Stimulated activated naive CD4-positive, alpha-beta T cell (primary cell): ENCODE results near the gene PARD3B.

ENCODE experiments used
- DNase-seq, 6 experiments: peaks; one replicate each; lab custom pipeline; 2025; lab: John Stamatoyannopoulos, UW

The PARD3B gene

GRCh38 chr2:205273627-205274026 is 728.4 kb downstream of the PARD3B start:
- DNase-seq = no peak

GRCh38 chr2:205274801-205275200 is 729.5 kb downstream of the PARD3B start:
- DNase-seq = no peak

DNA sequence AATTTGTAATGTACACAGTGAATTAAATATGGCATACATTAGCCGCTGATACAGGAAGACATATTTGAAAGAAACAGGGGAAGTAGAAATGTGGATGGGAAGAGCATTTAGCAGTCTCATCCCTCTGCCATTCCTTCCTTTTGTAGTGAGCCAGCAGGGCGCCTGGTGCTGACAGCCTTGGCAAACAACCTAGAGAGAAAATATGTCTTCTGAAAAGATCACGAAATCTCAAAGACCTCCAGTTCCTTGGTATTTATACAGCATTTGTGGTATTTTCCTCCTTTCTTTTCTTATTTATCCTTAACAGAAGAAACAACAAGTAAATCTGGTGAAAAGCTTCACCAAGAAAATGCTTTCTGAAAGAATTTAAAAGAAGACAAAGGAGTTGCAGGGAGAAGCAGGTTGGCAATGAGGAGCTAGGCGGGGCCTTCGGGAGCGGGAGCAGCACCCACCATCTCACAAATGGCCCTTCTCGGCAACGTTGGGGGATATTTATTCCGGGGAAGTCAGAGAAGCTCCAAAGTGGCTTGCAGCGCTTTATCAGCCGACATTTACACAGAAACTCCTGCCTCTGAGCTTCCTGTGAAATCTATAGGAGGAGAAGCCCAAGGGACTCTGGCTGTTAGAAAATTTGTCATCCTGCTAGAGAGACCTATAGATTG is 731.0 kb downstream of the PARD3B start:
- no peak for DNase-seq

GRCh38 chr2:205280596-205281236 is 735.4 kb downstream of the PARD3B start:
- no peak for DNase-seq

DNA sequence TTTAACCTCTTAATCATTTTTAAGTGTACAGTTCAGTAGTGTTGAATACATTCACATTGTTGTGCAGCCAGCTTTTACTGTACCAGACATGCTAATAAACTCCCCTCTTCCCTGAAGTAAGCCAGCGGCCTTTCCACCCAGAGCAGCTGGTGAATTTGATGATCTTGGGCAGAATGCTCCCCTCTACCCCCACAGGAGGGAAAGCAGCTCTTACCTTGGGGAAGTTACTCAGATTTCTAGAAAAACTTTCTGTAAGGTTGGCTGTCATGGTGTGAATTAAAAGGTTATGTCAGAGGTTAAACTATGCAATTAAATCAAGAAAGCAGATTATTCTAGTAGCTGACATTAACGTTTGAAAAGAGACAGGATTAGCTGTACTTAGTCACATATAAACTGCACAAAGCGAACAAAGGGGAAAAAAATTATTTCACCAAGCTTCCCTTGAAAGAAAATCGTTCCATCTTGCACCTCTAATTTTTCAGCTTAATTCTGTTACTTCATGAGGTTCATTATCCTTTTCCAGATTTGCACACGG is 738.5 kb downstream of the PARD3B start:
- no peak for DNase-seq

DNA sequence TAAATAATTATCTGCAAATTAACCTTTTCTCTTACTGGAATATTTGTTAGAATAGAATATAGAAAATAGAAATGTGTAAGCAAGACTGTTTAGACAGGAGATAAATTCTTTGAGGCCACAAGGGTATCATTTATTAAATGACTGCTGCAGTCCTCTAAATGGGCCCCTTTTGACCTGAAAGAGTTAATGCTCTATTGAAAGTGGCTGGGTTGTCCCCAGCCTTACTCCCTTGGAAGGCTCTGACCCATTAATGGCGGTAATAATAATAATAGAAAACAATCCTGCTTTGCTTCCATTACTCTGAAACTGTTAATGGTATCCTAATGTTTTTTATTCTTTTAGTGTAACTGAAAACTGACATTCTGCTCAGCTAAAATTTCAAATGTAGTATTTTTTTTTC is 739.1 kb downstream of the PARD3B start:
- DNase-seq = no peak

- DNase-seq = no peak
Measured at GRCh38 chr2:205287316-205287715, 742.0 kb downstream of the PARD3B start.

- DNase-seq = no peak
Measured at GRCh38 chr2:205288686-205289085, 743.4 kb downstream of the PARD3B start.

- DNase-seq = no peak
Measured at GRCh38 chr2:205290299-205290698, 745.0 kb downstream of the PARD3B start.

DNA sequence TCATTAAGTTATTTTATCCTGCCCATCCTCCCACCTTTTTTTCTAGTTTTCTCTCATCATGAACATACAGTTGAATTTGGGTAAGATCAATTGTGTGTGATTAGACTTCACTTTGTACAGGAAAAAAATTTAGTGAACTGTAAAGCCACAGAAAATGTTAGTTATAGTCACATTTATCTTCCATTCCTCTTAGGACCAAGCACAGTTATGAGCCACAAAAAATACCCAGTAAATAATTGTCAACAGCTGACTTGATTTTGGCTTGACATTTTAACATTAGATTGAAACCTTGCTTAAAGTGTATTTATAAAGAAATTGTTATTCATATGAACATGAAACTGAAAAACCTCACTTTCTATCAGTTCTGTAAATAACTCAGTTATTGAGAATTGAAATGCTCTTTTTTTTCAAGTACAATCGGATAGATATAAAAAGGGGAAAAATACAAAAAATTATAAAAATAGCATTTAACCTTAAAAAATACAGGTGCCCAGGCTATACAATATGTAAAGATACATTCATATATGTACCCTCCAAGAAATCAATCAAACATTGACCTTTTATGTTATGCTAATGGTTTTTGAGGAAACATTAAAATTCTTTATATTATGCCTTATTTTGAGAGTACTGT is 747.5 kb downstream of the PARD3B start:
- DNase-seq = no peak

- no peak for DNase-seq
Measured at GRCh38 chr2:205293559-205293958, 748.3 kb downstream of the PARD3B start.

DNA sequence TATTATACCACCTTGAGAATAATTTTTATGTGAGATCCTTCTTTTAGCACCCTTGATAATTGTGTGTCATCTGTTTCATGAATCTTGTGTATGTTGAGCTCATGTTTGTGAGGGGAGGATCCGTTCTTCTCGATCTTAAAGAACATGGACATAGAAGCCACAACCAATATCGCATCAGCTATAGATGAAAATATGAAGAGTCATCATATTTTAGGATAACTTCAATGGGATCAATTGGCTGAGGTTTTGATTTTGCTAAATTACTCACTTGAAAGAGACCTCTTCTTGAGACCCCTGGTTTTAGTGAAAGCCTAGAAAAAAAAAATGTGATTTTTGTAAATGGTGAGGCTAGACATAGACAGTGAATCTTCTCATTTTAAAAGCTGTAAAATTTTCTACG is 751.7 kb downstream of the PARD3B start:
- no peak for DNase-seq

GRCh38 chr2:205297368-205297767 is 752.1 kb downstream of the PARD3B start:
- no peak for DNase-seq

DNA sequence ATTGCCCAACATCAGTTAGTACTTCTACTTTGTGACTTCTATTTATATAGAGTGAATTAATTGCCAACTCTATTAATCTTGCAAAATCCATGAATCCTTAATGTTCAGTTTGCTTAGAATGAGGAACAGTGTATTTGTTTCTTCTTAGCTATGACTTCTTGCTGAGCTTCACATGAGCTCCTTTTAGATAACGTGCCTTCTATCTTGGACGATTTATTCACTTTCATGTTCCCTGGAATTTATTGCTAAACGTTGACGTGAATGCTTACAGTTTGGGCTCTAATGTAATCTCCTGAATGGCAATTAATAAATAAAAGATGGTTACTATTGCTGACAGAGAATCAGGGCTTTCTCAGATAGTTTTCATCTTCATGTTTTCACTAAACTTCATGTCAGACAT is 752.6 kb downstream of the PARD3B start:
- DNase-seq = no peak

- DNase-seq = no peak
Measured at GRCh38 chr2:205311201-205311600, 765.9 kb downstream of the PARD3B start.

DNA sequence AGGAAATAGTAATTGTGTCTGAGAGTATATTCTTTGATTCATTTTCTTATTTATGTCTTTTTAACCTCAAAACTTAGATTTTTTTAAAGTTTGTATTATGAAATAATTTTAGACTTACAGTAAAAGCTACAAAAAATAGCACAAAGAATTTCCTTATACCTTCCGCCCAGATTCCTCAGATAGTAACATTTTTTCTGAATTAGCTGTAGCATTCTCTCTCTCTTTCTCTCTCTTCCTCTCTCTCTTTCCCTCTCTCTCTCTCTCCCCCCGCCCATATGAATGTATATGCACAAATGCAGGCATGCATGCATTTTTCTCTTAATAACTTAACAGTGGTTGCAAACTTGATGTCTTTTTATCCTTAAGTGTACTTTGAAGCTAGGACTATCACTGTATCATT is 776.0 kb downstream of the PARD3B start:
- DNase-seq = no peak

DNA sequence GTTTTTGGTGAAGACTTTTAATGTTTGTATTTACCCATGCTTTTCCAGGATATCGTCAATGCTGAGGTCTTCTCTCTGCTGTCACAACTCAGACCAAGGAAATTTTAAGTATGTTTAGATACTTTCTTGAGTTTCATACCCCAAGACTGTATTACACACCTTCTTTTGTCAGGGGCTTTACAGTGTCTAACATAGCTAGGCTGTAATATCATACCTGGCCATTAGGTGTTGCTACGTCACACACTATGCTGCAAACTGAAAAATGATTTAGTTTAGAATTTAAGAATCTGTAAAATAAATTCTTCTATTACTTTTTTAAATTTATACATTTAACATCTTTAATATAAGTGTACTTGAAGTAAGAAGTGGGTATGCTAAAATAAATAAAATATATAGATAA is 778.7 kb downstream of the PARD3B start:
- DNase-seq = no peak

DNA sequence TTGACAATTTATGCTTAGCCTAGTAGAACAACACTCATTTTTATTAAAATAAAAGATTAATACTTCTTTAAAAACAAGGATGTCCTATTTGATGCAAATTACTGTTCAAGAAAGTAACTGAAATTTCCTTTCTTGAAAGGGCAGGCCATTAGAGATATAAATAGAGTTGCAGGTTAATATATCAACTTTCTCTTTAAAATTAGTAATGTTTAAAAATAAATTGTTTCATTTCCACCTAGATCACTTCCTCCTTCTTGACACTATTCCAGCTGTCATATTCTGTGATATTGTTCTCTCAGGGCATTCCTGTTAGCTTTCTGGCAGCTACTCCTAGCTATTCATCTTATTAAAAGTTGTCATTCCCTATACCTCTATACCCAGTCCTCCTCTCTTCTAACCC is 779.1 kb downstream of the PARD3B start:
- no peak for DNase-seq

DNA sequence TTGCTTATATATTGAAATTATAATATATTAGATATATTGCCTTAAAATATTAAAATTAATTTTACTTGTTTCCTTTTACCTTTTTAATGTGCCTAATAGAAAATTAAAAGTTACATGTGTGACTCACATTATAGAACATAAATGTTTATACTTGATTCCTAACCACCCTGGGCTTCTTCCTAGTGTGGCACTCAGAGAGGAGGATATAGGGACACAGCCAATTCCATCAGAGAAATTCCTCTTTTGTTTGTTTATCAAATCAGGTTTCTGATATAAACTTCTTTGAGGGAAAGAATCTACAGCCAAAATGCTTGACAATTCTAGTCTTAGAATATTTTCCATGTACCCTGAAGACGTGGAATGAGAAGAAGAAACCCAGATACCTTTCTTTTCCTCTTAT is 788.1 kb downstream of the PARD3B start:
- DNase-seq = no peak

DNA sequence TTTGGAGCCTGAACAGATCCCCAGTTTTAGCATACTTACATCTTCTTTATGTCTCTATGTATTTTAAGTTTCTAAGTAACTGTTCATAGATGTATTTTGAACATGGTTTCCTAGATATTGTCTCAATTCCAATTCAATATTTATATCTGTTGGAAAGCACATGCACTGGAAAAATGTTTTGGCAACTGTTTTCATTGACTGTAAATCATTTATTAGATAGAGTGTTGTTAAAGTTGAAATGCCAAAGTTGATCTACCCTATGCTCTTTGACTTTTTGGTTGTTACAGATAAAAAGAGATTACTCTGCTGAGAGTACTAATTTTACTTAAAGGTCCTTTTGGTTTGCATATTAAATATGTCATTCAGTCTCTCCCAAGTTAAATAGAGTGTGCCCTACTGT is 792.0 kb downstream of the PARD3B start:
- DNase-seq = no peak

DNA sequence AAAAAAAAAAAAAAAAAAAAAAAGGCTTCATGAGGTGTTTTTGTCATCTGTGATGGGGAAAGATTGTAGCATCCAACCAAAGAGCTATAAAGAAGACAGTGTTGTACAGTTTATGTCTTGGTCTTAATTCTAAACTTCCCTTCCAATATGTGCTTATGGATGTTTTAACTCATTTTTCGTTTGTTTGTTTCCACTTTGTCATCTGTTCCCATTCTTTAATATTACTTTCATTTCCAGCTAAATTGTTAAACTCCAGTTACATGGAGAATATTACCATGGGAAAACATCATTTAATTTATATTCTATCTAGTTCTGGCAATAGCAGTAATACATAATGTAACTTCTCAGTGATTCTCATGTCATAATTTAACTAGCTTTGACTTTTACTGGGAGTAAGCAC is 792.9 kb downstream of the PARD3B start:
- no peak for DNase-seq

DNA sequence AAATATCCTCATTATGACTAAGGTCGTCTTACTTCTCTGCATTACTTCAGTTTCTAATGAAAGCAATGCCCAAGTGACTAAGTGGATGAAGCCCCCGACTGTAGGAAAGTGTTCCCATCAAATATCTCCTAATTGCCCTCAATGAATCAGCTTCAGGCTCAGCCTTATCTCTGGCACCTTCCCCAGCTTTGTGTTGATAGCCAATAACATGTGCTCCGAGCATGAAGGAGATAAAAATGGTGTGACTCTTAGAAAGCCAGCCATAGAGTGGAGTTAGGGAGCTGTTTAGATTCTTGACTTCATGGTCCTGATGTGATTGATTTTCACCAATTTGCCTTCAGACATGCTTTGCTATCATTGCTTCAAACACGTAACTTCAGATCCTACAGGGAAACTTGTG is 797.8 kb downstream of the PARD3B start:
- DNase-seq = no peak

DNA sequence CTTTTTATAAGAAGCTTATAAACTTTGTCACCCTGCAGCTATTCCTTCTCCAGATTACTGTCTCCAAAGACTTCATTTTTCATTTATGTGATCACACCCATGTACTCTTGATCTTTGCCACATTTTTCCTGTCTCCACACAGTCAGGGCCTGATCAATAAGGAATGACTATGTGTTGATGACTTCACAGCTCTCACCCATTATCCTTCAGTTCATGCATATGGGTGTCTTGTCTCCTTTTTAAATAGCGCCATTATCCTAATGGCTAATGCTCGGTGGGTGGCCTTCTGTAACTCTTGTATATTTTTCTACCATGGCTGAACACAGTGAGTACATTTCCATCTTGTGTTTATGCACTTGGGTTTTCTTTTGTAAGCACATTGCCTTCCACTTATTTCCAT is 801.4 kb downstream of the PARD3B start:
- no peak for DNase-seq
